VCaP (cell line): ENCODE data around the gene GLIPR1L1.

Experiments used
- H3K27ac ChIP-seq: fragments of 450-650 bp; 2 replicates; pipeline ENCODE4 v1.5.1; 2017
- TF ChIP-seq, protein P1 (sequence below): fragments of 450-650 bp; conservative IDR thresholded peaks from 2 replicates; pipeline ENCODE4 v1.5.1; 2017; ENCODE audit warnings: mild to moderate bottlenecking, moderate library complexity

The GLIPR1L1 gene

GRCh38 chr12:75302781-75303180 lies 31.7 kb upstream of the GLIPR1L1 start:
- TF ChIP-seq, protein P1, sequence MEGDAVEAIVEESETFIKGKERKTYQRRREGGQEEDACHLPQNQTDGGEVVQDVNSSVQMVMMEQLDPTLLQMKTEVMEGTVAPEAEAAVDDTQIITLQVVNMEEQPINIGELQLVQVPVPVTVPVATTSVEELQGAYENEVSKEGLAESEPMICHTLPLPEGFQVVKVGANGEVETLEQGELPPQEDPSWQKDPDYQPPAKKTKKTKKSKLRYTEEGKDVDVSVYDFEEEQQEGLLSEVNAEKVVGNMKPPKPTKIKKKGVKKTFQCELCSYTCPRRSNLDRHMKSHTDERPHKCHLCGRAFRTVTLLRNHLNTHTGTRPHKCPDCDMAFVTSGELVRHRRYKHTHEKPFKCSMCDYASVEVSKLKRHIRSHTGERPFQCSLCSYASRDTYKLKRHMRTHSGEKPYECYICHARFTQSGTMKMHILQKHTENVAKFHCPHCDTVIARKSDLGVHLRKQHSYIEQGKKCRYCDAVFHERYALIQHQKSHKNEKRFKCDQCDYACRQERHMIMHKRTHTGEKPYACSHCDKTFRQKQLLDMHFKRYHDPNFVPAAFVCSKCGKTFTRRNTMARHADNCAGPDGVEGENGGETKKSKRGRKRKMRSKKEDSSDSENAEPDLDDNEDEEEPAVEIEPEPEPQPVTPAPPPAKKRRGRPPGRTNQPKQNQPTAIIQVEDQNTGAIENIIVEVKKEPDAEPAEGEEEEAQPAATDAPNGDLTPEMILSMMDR = no peak
- H3K27ac ChIP-seq = no peak overlapping the region

GRCh38 chr12:75305412-75306332 lies 28.8 kb upstream of the GLIPR1L1 start:
- no peak overlapping the region for H3K27ac ChIP-seq
- TF ChIP-seq, protein P1 = no peak

- no peak overlapping the region for H3K27ac ChIP-seq
- TF ChIP-seq, protein P1 = no peak
Observed at GRCh38 chr12:75308279-75308678, 26.2 kb upstream of the GLIPR1L1 start.

- TF ChIP-seq, protein P1 = no peak
- no peak overlapping the region for H3K27ac ChIP-seq
Observed at GRCh38 chr12:75311369-75311768, 23.1 kb upstream of the GLIPR1L1 start.

- no peak overlapping the region for H3K27ac ChIP-seq
- TF ChIP-seq, protein P1 = no peak
Observed at GRCh38 chr12:75315518-75315917, 19.0 kb upstream of the GLIPR1L1 start.

GRCh38 chr12:75317784-75318183 lies 16.7 kb upstream of the GLIPR1L1 start:
- H3K27ac ChIP-seq = no peak overlapping the region
- TF ChIP-seq, protein P1 = no peak

- TF ChIP-seq, protein P1 = no peak
- H3K27ac ChIP-seq = no peak overlapping the region
Observed at GRCh38 chr12:75322464-75322863, 12.0 kb upstream of the GLIPR1L1 start.
